CD4-positive, alpha-beta T cell treated with Interleukin-15 for 4 hours (primary cell): ENCODE data around the gene WDR17.

Source experiments
- DNase-seq: peaks from one replicate; pipeline ENCODE4 v3.0.0-alpha.2; 2020; ENCODE audit warnings: low spot score

The WDR17 gene

GRCh38 chr4:176099314-176099713 is 33.7 kb downstream of the WDR17 start:
- DNase-seq, result no peak

DNA sequence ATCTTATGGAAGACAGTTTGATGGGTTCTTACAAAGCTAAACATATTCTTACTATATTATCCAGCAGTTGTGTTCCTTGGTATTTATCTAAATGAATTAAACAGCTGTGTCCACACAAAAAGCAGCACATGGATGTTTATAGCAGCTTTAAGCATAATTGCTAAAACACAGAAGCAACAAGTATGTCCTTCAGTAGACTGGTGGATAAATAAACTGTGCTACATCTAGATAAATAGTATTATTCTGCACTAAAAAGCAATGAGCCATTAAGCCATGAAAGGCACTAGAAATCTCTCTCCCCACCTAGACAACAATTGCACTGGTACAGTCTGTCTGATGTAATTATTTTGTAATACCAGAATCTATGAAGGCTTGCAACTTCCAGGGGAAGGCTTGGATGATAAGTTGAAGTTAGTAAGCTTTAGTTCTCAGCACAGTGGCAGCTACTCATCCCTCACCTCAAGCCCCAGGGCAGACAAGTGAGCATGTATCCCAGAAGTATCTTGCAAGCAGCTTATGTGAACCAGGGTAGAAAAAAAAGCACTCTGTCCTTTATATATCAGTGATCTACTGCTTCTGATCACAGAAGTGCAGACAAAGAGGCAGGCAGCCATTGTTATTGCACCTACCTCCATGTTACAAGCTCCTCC is 36.9 kb downstream of the WDR17 start:
- no peak for DNase-seq

DNA sequence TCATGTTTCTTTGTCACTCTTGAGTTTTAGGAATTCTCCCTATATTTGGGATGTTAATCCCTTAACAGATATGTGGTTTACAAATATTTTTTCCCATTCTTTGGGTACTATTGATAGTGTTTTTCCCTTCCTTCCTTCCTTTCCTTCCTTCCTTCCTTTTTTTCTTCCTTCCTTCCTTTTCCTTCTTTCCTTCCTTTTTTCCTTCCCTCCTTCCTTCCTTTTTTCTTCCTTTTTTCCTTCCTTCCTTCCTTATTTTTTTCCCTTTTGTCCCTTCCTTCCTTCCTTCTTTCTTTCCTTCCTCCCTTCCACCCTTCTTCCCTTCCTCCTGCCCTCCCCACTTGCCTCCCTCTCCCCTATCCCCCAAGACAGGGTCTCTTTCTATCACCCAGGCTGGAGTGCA is 42.1 kb downstream of the WDR17 start:
- DNase-seq, result no peak

- no peak for DNase-seq
These were observed 58.2 kb downstream of the WDR17 start for GRCh38 chr4:176123710-176124407.

- no peak for DNase-seq
These were observed 59.4 kb downstream of the WDR17 start for GRCh38 chr4:176125063-176125462.

- no peak for DNase-seq
These were observed 69.0 kb downstream of the WDR17 start for GRCh38 chr4:176134670-176135069.

DNA sequence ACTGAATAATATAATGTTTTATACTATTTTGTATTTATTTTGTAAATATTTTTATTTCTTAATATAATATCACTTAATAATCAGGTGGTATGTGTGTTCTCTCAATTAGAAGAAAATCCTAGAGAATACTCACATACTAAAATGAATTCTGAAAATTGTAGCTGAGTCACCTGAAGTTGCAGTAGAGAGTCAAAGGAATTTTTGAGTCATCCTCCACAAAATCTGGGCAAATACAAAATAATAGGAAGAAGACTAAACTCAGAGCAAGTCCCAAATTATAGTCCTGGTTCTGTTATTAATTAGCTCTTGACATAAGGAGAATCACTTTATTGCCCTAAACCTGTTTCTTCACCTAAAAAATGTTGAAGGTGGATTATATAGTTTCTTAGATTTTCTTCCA is 72.0 kb downstream of the WDR17 start:
- no peak for DNase-seq

DNA sequence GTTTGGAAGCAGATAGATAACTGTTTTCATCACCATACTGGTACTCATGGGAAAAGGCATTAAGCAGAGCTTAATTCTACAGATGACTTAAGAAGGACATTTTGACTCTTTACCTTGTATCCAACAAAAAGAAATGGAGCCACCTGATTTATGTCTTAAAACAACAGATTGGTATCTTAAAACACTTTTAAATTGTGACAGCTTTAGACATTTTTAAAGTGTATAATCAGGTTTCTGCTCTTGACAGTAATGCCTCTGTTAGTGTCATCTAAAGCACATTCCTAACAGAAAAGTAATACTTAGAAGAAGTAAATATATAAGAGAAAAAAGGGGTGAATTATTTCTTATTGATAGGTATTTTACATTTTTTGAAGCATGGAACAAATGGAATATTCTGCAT is 73.9 kb downstream of the WDR17 start:
- no peak for DNase-seq

DNA sequence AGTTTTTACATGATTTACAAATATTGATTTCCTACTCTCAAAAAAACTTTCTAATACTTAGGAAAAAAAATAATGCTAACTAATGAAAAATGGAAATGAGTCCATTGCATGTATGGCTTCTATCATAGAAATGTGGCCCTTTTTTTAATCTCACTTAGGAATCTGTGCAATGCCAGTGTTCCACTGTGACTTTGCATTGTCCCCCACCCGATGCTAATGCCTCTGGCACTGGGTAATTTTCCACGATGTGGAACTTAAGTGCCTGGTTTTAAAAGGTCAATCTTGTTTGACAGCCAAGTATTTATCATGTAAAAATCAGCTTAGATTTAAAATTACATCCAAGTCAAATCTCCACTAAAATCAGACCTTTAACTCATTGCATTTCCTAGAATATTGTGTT is 76.6 kb downstream of the WDR17 start:
- DNase-seq, result no peak

DNA sequence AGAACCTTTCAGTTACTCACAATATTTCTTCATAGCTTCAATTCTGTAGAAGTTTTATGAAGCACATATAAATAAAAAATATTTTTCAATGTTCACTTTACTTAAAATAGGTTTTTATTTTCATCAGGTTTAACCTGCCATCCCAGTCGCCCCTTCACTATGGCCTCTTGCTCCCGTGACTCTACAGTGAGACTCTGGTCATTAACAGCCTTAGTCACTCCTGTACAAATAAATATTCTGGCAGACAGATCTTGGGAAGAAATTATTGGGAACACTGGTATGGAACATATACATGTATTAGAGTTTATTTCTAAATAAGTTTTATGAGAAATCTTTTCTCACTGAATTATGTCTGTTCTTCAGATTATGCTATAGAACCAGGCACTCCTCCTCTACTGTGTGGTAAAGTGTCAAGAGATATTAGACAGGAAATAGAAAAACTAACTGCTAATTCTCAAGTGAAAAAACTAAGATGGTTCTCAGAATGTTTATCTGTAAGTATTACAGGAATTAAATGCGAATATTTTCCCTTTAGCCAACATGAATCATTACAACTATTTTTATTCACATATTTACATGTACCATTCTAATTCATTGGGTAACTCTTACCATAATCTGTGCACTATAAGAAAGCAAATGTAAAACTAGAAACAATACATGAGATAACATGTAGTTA is 84.2 kb downstream of the WDR17 start:
- no peak for DNase-seq

- DNase-seq, result no peak
These were observed 84.7 kb downstream of the WDR17 start for GRCh38 chr4:176150356-176150682.

- no peak for DNase-seq
These were observed 85.1 kb downstream of the WDR17 start for GRCh38 chr4:176150704-176151103.

DNA sequence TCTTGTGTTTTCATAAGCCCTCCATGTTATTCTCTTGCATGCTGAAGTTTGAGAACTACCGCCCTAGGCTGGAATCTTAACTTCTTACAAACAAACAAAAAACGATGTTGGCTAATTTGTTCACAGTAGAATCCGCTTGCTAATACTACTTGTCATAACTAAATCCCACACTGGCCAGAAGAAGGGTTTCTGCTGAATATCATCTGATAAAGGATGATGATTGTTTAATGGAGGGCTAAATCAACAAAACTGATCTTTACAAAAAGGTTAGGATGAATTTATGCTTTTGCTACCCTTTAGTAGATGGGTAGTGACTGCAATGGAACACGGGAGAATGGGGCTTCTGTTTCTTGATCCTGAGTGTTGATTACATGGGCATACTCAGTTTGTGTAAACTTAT is 87.5 kb downstream of the WDR17 start:
- no peak for DNase-seq

DNA sequence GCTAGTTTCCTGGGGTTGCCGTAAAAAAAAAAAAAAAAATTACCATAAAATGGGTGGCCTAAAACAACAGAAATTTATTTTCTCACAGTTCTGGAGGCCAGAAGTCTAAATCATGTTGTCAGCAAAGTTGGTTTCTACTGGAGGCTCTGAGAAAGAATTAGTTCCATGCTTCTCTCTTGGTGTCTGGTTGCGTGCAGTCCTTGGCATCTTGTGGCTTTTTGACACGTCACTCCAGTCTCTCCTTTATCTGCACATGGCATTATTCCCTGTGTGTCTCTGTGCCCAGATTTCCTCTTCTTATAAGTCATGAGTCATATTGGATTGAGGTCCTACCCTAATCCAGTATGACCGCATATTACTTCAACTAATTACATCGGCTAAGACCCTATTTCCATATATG is 91.0 kb downstream of the WDR17 start:
- DNase-seq, result no peak

DNA sequence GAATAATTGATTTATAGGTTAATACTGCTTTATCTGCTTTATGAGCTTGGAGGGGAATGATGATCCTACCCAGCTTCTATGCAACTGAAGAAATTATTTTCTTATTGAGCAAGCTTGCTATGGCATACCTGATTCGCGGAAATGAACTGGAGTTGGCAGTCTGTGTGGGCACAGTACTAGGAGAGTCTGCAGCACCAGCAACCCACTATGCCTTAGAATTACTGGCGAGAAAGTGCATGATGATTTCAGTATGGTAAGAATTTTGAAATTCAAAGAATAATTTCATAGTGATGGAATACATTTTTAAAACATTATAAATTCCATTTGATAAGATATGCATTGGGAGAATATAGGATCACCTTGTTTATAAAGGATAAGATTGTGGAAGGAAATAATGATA is 97.4 kb downstream of the WDR17 start:
- DNase-seq, result no peak

- DNase-seq, result no peak
These were observed 119.4 kb downstream of the WDR17 start for GRCh38 chr4:176185051-176185450.

GRCh38 chr4:176186067-176186466 is 120.4 kb downstream of the WDR17 start:
- no peak for DNase-seq

DNA sequence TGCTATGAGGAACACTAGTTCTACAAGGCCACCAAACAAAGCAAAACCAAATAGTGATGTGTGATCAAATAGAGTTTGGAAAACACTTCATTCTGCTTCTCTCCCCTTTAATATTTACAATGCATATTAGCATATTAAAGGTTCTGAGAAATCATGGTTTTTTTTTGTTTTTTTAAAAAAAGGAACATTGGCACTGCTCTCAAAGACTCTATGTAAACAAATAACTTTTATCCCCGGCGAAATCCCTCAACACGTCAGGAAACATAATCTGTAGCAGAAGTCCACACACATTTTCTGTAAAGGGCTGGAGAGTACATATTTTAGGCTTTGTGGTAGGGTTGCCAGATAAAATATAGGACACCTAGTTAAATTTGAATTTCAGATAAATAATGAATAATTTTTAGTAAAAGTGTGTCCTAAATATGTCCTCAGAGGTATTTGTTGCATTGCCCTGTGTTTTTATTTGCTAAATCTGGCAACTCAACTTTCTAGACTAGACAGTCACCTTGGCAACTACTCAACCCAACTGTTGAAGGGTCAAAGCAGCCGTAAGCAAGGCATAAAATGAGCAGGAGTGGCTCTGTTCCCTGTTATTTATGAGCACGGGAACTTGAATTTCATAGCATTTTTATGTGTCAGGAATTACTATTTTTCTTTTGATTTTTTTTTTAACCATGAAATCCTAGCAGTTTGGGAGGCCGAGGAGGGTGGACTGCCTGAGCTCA is 121.2 kb downstream of the WDR17 start:
- no peak for DNase-seq

GRCh38 chr4:176187624-176188023 is 122.0 kb downstream of the WDR17 start:
- no peak for DNase-seq

DNA sequence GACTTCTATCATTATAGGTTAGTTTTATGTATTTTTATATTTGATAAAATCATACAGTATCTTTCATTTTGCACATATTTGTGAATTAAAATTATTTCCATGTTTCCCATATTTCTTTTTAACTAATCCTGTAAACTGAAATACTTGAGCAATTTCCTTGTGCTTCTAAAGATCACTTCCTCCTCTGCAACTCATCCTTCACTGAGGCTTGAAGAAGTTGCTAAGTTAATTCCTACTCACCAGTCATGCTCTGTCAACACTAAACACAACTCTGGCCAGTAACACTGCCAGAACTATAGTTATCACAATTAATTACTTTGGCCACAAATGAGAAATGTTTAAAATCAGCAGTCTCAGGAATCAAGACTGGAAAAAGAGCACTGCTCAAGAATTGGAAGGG is 123.0 kb downstream of the WDR17 start:
- DNase-seq, result no peak

- DNase-seq, result no peak
These were observed 124.5 kb downstream of the WDR17 start for GRCh38 chr4:176189891-176190795.

DNA sequence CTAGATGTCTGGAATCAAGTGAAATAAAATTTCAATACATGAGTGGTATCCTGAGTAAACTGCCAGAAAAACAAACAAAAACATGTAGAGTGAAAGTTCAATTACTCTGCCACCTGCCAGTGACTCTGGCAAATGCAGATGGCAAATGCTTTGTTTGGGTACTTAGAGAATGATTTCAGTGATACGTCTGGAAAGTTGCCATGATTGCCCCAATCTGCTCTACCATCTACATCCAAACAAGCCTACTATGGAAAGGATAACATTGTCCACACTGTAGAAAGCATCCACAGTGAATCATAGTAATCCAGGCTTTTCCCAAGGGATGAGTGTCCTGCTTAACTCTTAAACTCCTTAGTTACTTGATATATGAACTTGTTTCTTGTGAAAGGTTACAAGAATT is 126.3 kb downstream of the WDR17 start:
- DNase-seq, result no peak
